ENCODE data around the gene SLC25A19. TPM values are rescaled to one million over a fixed set of nuclear protein-coding genes. Genes with fewer than 3 reads are reported as not detected.

SLC25A19 gene
- total and polyA plus RNA-seq, 2 of the 8 experiments (the other 6 are each of a cell fraction or from before 2014, with no cell fraction given): 28.6 to 32.6 TPM

- Histone ChIP-seq H3K27me3 (replicated peaks in 1 of 4; ENCODE audit: control insufficient read depth in 3 of 4, extremely low read depth in 1 of 4, insufficient read depth in 3 of 4, low read length in 3 of 4) (no peaks in the 10 kb centered on the region), H4K8ac (ENCODE audit: extremely low read depth, insufficient read depth, low read length) (peak overlapping the region; percentile 76; the same call in 1 of the 2 replicates), H3K27ac (ENCODE audit: low read depth, low read length) (peak overlapping the region; percentile 61), H2BK20ac (ENCODE audit: low read length) (no peak overlapping the region), H3K79me1 (ENCODE audit: low read depth, low read length) (no peaks in the 10 kb centered on the region), H3K9ac (replicated peaks in 1 of 4; ENCODE audit: extremely low read depth in 1 of 4, low read depth in 3 of 4, low read length in 3 of 4) (no peak overlapping the region), H4K5ac (ENCODE audit: insufficient read length, low read depth, low read length) (no peak overlapping the region), H3K56ac (replicated peaks; ENCODE audit: insufficient read length, low read depth, low read length) (no peak overlapping the region), H3K79me2 (ENCODE audit: control insufficient read depth in 1 of 2, insufficient read depth in 2 of 2, low read length in 2 of 2) (no peaks in the 10 kb centered on the region), H3K9me3 (ENCODE audit: insufficient read depth in 2 of 2, low read depth in 1 of 2, low read length in 1 of 2) (no peaks in the 10 kb centered on the region), H3K36me3 (ENCODE audit: control insufficient read depth in 2 of 4, insufficient read depth in 4 of 4, low read length in 3 of 4) (peaks cover 34 to 75% (median 65%) of the 10 kb centered on the region in 4 experiments), H4K20me1 (replicated peaks in 1 of 2; ENCODE audit: control insufficient read depth in 1 of 2, insufficient read depth in 2 of 2, low read length in 2 of 2) (peaks cover 14 to 29% of the 10 kb centered on the region in 2 experiments), H2BK120ac (replicated peaks; ENCODE audit: low read depth, low read length) (no peak overlapping the region), H3K23ac (ENCODE audit: insufficient read length) (no peak overlapping the region), H3K14ac (ENCODE audit: insufficient read length) (no peak overlapping the region), H2BK12ac (ENCODE audit: low read depth, low read length) (0 out of 2 replicates have a peak overlapping the region, but pooled peaks have one; percentile 17), H3K4me1 (replicated peaks in 1 of 4; ENCODE audit: control insufficient read depth in 3 of 4, insufficient read depth in 4 of 4, low read length in 3 of 4) (peaks cover 0 to 4% (median 0%) of the 10 kb centered on the region in 4 experiments; a peak in 3 of 7 replicates), H2AFZ (ENCODE audit: low read length) (no peak overlapping the region), H3K4ac (replicated peaks; ENCODE audit: insufficient read length, low read depth, low read length) (peak overlapping the region; percentile 23), H3K18ac (ENCODE audit: extremely low read depth, low read length) (no peak overlapping the region), H3K23me2 (ENCODE audit: low read depth, low read length) (no peaks in the 10 kb centered on the region), H2AK5ac (ENCODE audit: low read depth, low read length) (no peak overlapping the region), H3K4me3 (ENCODE audit: extremely low read depth in 1 of 4, insufficient read depth in 2 of 4, low read depth in 3 of 4, low read length in 4 of 4) (no peak overlapping the region), H4K91ac (replicated peaks; ENCODE audit: insufficient read length, low read length) (no peak overlapping the region), H2BK5ac (ENCODE audit: low read depth, low read length) (peak overlapping the region; percentile 44), H2BK15ac (ENCODE audit: low read length) (no peak overlapping the region), H3K4me2 (ENCODE audit: insufficient read depth in 1 of 2, low read depth in 2 of 2, low read length in 2 of 2) (peak overlapping the region in 1 of 2 experiments; percentile 18; a peak in 1 of 4 replicates)
- ChIA-PET POLR2A (ENCODE audit: partially characterized antibody) (interaction anchor here (0.5 to 6.3 kb wide), 20 partner anchors 8 to 259 kb away, joined by 3 to 53 read pairs (median 4); partner anchors contain the start of genes ARMC7, GGA3, MIF4GD and MRPS7), CTCF (ENCODE audit: partially characterized antibody) (interaction anchor here (0.6 to 16.5 kb wide), 74 partner anchors 9 to 498 kb away, joined by 3 to 369 read pairs (median 5); partner anchors contain the start of genes GGA3, GRB2, MIF4GD and MRPS7)
- no peak for FAIRE-seq
- WGBS, 2 experiments (ENCODE audit: extremely low coverage in 1 of 2, insufficient coverage in 1 of 2, insufficient read length in 1 of 2, insufficient replicate concordance in 2 of 2, low coverage in 1 of 2, low lambda C conversion rate in 2 of 2, missing lambda C conversion rate in 1 of 2): 92% methylated on average over 21 of the region's 23 CpGs; no CpG with 5 or more reads in 1 of the 2 experiments
- no peak for TF ChIP-seq RAD21 (IDR thresholded peaks at IDR 0.05 in 1 of 2, conservative IDR thresholded peaks at IDR 0.05 in 1 of 2; ENCODE audit: low read depth in 2 of 2, low read length in 2 of 2)
- no peak for TF ChIP-seq ASH2L (IDR thresholded peaks at IDR 0.05; ENCODE audit: low read length)
- TF ChIP-seq RNF2 (IDR thresholded peaks at IDR 0.05; ENCODE audit: borderline replicate concordance, low read depth, low read length, missing control alignments, poor library complexity, severe bottlenecking): no peak
- DNase-seq (ENCODE audit: low read depth in 1 of 2, low spot score in 2 of 2): no peak
Measured at GRCh38 chr17:75239778-75240393, 49.3 kb downstream of the SLC25A19 start.
